ENCODE data around the gene PAFAH2.
"Not testable (repeated sequence)": the region's sequence is repeated elsewhere in the genome, so short reads cannot be mapped to it uniquely, and the experiment has no call there.

The PAFAH2 gene

DNA sequence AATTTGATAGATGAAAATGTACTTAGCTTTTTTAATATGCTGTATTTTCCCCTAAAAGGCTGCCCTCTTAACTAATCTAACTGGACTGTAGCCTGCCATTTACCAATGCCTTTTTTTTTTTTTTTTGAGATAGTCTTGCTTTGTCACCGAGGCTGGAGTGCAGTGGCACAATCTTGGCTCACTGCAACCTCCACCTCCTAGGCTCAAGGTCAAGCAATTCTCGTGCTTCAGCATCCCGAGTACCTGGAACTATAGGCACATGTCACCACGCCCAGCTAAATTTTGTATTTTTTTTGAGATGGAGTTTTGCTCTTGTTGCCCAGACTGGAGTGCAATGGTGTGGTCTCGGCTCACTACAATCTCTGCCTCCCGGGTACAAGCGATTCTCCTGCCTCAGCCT is 18.7 kb downstream of the PAFAH2 start:
- DNase-seq = no peak

DNA sequence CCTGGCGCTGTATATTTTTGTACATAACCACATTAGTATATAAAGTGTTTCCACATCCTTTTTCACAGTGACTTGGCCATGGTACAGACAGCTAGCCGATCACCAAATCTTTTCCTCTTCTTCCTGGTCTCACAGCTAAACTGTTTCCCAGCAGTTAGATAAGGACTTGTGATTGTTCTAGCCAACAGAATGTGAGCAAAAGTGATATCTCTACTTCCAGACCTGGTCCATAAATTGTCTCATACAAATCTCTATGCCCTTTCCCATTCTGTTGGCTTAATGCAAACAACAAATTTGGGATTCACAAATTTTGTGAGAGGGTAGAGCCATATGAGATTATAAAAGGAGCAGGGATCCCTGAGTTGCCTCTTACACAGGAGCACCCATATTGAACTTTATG is 19.5 kb downstream of the PAFAH2 start:
- DNase-seq = no peak

DNA sequence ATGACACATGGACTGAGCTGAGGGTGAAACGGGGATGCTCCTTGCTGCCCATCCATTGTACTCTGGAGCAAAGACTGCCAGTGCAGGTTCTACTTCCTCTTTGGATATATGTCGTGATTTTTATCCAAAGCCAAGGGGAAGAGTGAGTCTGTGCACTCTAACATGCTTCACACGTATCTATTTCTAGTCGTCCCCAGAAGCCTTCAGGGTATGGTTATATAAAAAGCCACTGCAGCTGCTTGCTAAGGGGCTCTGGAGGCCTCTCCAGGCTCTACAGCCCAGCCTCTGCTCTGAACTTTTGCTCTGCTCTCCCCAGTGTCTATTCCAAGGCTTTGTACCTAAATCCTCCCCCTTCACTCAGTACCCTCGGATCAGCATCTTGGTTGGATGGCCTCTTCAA is 20.1 kb downstream of the PAFAH2 start:
- no peak for DNase-seq

DNA sequence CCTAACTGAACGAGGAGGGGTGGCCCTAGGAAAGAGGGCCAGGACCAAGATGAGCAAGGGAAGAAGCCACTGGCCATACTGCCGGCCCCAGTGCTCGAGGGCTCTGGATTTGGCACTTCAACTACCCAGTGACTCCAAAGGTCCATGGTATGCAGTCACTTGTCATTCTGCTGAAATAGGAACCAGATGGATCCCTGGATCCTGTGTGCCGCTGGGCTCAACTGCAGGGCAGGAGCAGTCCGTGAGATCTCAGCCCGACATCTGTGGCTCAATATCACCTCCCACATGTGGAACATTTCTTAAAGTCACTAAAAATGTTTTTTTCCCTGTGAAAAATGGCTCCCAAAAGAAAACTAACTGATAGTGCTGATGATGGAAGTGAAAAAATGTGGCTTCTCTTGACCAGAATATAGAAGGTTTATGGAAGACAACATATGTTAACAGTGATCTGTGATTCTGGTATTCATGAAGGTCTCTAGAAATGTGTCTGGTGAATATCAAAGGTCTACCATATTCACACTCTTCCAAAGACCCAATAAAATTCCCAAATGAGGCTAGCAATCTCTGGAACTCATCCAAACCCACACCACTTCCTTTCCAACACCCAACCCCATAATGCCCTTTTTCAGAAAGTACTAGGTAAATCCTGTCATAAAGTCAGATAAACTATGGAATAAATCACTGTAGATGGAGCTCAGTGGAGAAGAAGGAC is 24.1 kb downstream of the PAFAH2 start:
- no peak for DNase-seq

DNA sequence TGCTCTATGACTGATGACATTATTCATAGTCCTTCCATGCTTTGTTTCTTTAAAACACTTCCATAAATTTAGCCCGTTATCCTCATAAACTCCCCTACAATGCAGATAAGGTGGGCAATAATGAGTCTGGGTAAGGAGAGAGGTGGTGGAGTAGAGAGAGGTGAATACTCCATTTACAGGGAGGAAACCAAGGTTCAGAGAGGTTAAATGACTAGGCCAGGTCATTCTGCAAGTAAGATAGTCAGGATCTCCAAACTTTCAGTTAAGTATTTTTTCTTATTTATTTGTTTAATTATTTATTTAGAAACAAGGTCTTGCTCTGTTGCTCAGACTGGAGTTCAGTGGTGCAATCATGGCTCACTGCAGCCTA is 26.1 kb downstream of the PAFAH2 start:
- no peak for DNase-seq

DNA sequence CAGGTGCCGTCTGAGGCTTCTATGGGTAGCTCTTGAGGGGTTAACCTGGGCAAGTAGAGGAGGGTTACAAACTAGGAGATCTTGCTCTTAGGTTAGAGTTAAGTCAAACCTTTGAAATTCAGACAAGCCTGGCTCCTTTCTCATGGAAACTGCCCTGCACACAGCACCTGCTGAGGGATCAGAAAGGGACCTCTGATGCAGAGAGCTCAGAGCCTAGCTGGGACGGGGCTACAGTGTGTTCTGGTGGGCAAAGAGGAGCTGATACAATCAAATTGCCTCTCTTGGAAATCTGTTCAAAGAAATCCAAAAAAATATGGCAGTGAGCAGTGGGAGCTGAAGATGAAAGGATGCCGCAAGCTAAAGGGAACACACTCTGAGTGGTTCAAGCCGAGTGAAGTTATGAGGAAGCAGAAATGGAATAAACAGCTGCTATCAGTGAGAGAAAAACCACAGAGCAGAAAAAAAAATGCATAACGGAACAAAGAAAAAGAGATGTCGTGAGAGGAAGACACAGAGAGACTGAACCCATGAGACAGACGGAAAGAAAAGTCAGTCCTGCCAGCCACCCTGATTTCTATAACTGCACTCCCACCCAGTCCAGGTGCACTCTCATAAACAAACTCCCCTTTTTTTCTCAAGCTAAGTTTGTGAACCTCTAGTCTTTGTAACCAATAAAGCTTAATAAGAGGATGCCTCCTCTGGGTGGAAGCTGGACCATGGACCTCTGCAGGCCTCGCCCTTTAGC is 26.6 kb downstream of the PAFAH2 start:
- DNase-seq = no peak

DNA sequence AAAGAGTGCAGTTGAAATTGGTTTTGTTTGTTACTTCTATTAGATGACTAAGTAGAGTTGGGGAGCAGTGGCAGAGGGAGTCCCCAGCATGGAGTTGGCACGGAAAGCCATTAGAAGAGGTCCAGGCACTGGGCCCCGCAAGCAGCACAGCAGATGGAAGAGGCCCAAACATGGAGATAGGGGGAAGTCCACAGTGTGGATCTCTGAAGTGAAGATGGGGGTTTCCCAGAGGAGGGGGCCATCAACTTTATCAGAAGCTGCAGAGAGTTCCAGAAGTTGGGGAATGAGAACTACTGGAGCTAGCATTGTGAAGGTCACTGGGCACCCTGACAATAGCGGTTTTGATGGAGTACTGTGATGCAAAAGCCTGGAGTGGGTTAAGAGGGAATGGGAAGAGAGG is 30.6 kb downstream of the PAFAH2 start:
- DNase-seq = no peak

DNA sequence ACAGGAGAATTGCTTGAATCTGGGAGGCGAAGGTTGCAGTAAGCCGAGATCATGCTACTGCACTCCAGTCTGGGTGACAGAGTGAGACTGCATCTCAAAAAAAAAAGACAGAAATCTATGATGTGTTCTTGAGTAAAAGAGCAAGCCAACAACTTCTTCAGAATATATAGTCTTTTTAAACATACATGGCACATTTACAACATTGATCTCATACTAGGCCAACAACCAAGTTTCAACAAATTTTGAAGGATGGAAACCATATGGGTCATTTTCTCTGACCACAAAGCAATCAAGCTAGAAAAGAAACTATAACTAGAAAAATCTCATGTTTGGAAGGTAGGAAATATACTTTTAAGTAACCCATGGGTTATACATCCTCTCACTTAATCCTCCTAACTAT is 38.3 kb downstream of the PAFAH2 start:
- no peak for DNase-seq

DNA sequence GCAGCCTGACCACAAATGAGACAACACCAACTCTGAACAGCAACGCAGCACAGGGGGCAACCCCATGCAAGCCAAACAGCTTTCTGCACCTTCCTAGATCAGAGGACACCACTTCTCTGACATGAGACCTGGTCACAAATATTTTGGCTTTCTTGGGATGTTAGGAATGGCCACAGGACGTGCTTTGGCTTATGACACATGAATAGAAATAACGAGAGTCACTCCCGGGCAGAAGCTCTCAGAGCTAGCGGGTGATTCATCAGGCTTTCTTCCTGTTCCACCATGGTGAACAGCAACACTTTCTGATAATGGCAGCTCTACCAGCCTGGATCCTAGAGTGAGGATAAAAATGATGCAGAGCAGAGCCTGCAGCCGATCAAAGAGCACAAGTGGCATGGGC is 39.4 kb downstream of the PAFAH2 start:
- DNase-seq = no peak

DNA sequence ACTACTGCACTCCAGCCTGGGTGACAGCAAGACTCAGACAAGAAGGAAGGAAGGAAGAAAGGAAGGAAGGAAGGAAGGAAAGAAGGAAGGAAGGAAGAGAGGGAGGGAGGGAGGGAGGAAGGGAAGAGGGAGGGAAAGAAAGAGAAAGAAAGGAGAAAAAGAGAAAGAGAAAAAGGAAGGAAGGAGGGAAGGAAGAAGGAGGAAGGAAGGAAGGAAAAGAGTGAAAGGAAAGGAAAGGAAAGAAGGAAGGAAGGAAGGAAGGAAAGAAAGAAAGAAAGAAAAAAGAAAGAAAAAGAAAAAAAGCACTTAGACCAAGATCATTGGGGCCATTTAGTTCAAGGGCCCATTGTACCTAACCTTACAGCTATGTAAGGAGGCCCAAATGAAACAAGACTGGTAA is 42.3 kb downstream of the PAFAH2 start:
- no peak for DNase-seq

DNA sequence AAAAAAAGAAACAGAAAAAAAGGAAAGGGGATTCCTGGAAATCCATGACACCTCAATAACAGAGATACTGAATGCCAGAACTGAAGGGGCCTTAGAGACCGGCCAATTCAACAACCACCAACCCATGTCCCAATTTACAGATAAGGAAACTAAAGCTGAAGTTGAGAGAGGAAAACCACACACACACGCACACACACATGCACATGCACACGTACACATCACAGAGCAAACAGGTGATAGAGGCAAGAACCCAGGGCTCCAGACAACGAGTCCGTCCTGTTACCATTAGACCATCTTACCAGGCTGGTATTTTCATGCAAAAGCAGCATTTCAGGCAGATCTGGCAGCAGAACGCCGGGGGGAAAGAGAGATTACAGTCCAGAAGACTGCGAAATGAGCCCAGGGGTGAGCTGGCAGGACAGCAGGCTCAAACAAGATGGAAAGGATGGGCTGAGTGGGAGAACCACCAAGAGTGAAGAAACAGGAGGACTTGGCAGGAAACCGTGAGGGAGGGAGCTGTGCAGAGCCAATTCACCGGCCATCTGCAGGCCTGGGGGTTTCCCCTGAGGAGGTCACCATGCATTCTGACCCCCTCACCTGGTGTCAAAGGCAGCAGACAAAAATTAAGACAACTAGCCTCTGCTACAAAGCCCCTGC is 43.5 kb downstream of the PAFAH2 start:
- no peak for DNase-seq

DNA sequence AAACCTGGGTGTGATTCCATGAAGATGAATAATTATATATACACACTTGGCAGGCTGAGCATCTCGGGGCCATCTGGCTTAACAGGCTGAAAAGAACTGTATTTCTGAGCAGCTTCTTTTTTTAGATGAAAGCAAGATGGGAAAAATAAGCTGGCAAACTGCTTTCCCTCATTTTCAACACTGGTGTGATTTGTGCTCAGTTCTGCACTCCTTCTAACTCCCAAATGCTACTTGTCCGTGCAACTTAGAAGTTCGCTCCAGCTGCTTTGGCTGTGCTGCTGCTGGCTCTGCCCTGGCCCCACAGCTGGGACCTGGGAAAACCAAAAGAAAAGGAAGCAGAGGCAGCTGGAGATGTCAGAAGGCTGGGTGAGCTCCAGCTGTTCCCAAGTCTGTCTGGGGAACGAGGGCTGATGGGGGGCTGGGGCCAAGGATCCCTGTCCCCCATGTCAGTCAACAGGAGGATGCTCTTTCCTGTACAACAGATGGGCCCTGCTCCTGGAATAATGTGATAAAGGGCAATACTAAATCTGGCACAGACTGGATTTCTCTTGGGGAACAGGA is 44.9 kb downstream of the PAFAH2 start:
- no peak for DNase-seq

DNA sequence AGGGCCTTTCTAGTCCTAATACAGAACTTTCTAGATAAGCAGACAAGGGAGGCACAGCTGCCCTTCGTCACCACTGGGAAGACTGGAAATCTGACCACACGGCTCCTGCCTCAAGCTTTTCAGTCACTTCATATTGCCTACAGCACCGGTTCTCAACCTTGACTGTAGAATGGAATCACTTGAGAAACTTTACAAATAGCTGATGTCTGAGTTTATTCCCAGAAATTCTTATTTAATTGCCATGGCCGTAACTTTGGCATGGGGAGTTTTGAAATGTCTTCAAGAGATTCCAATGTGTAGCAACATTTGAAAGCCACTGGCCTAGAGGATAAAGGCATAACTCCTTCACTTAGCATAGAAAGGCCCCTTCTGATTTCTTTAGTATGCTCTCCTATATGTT is 49.2 kb downstream of the PAFAH2 start:
- no peak for DNase-seq

DNA sequence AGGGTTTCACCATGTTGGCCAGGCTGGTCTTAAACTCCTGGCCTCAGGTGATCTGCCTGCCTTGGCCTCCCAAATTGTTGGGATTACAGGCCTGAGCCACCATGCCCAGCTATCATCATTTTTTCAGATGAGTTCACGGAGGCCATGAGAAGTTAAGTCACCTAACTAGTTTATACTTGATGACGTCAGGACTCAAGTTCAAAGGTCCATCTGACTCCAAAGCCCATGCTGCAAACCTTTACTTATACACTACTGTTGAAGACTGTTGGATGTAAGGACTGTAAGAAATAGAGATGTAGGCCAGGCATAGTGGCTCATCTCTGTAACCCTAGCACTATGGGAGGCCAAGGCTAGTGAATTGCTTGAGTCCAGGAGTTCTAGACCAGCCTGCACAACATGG is 50.8 kb downstream of the PAFAH2 start:
- no peak for DNase-seq

DNA sequence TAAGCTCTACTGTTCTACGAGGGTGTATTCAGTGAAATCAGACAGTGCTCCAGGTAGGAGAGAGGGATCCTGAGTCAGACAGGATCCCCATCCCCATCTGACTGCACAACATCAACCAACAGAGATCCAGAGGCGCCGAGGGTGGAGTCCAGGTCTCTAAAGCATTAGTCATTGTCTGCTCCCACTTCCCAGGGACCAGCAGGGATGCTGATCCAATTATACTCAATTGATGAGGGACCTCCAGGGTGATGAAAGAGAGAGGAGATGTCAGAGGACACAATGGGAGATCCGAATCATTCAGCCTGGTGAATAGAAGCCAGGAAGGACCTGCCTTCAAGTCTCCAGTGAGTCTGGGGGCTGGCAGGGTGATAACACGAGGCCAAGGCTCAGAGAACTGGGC is 52.1 kb downstream of the PAFAH2 start:
- DNase-seq = no peak

DNA sequence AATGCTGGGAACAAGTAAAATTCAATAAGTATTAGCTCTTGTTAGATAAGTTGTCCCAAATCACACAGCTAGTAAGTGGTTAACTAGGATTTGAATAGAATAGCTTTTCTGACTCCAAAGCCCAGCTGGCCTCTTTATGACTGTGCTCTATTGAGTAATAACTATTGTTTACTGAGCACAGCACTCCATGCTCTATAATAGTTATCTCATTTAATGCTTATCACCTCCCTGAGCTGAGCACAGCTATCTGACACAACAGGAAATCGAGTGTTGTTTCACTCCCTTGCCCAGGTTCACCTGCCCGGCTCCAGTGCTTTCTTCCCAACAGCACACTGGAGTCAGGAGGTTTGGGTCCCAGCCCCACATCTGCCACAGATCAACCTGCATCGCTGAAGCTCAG is 52.9 kb downstream of the PAFAH2 start:
- DNase-seq = no peak

DNA sequence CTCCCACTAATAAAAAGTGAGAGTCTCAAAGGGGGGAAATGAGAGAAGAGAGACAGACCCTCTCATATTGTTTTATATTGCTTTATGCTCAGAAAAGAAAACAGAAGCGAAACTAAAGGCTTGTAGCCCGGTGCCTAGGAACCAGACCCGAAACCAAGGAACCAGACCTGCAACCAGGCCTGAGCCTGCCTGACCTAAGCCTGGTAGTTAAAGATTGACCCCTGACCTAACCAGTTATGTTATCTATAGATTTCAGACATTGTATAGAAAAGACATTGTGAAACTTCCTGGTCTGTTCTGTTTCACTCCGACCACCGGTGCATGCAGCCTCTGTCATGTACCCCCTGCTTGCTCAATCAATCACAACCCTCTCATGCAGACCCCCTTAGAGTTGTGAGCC is 54.4 kb downstream of the PAFAH2 start:
- DNase-seq = not testable (repeated sequence)

DNA sequence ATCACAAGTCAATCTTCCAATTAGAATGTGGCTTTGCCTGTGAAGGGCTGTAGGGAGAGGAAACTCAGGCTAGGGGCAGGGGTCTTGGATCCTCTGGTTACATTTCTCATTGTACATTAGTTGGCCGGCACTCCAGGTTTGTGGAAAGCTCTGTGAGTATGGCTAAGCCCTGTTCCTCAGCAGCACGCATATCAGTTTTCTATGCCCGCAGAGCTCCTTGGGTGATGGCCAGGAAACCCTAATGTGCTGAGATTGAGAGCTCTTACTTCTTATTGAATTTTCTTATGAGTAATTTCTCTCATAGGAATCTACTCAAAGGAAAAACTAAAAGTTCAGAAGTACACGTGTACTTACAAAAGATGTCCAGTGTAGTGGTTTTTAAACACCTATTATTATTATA is 60.9 kb downstream of the PAFAH2 start:
- DNase-seq = peak; percentile 27

DNA sequence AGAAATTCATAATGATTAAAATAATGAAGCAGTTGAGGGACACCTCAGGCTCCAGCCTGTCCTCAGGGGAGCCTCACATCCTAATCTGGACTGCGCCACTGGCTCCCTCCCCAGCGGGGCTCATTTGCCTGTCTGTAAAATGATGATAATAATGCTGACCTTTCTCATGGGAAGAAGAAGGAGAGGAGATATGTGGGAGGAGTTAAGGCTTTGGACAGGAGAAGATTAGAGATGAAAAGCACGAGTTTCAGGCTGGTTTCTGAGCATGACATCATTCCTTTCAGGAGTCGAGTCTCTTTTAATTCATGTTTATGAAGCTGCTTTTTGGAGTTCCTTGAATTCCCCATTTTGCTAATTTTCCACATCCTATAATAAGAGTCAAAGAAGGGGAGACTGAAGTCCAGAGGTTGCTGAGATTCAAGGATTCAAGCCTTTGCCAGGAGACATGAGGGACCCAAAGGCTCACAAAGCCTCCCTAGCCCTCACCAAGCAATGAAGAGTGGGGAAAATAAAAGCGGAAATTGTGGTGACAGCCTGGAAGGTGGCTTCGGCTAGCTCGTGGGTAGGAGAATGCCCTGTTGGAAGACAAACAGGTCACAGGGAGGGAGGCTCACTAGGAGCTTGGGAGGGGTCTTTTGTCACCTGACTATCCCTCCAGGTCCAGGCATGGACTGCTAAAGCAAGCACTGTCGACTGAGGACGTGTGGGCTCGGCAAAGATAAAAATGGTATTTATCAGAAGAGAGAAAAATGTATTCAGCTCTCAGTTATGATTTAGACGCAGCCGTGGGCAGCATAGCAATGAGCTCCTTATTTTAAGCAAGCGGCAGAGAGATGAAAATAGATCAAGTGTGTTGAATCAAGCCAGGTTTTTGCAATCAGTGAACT is 64.1 kb downstream of the PAFAH2 start:
- DNase-seq = no peak

DNA sequence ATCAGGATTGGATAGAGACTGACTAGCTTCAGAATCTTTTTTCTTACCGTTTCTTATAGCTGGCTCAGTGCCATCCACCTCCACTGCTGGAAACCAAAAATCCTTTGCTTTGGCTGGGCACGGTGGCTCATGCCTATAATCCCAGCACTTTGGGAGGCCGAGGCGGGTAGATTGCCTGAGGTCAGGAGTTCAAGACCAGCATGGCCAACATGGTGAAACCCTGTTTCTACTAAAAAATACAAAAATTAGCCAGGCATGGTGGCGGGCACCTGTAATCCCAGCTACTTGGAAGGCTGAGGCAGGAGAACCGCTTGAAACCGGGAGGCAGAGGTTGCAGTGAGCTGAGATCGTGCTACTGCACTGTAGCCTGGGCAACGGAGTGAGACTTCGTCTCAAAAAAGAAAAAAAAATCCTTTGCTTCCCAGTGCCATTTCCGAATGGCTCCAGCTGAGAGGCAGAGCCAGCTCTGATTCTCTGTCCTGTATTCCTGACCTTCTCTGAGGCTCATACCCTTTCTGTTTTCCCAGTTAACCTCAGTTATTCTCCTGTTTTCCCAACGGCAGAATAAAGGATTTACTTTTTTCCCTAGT is 65.0 kb downstream of the PAFAH2 start:
- DNase-seq = not testable (repeated sequence)

DNA sequence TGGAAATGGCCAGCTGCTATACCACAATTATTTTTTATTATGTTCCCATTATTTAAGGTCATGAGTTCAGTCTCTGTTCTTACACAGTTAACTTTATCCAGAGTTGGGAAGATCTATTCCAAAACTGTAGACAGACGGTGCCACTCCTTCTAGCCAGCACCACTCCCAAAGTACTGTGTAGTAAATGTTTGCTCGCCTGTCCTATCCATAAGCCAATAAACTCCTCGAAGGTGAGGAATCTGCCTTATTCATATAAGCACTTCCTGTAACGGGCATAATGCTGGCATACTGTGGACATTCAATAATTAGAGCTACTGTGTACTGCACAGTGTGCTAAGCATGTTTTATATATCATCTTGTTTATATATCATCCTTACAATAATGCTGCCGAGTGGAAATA is 65.5 kb downstream of the PAFAH2 start:
- no peak for DNase-seq

DNA sequence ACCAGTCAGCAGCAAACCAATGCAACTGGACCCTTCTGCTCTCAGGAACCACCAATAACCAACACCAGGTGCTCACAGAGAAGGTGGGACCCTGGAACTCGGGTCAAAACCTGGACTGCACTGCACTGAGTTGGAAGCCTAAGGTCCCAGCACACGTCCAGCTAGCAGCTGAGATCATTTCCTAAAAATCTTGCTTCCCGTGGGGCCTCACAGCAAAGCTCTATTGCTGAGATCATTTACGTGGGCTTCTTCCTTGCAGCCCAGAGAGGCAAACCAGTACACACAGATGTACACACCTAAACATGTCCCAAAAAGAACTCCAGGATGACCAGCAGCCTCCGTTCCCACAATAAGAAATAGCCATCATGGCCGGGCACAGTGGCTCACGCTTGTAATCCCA is 68.8 kb downstream of the PAFAH2 start:
- no peak for DNase-seq

Measured in NCI-H1092 treated with DMSO at 0.1 percent for 48 hours (cell line).